Keratinocyte (primary cell): Measurements from ENCODE around the gene QTRT2.

Source experiments
- EZH2 ChIP-seq: IDR thresholded peaks from one replicate; pipeline ENCODE4 v1.6.1; 2012; ENCODE audit warnings: inconsistent platforms, mild to moderate bottlenecking, low read length, moderate library complexity
- TF ChIP-seq, protein P1 (sequence below), 3 experiments: IDR thresholded peaks in 1 of 3; conservative IDR thresholded peaks in 1 of 3; optimal IDR thresholded peaks in 1 of 3; 2 replicates in 2 of 3; 3 replicates in 1 of 3; pipeline versions ENCODE3 to v1.5.1; 2011; ENCODE audit warnings: low read length in 3 of 3, mild to moderate bottlenecking in 3 of 3, moderate library complexity in 2 of 3, control low read depth in 1 of 3, inconsistent platforms in 1 of 3; ENCODE audit not compliant: insufficient read depth in 2 of 3; ENCODE audit errors: extremely low read depth in 1 of 3

DNA sequence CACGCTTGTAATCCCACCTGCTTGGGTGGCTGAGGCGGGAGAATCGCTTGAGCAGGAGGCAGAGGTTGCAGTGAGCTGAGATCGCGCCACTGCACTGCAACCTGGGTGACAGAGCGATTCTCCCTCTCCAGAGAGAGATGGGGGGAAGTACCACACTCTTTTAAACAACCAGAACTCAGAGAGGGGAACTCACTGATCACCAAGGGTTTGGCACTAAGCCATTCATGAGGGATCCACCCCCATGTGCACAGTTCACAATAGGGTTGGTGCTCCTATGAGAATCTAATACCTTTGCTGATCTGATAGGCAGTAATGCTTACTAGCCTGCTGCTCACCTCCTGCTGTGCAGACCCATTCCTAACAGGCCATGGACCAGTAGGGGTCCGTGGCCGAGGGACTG is 51.6 kb downstream of the QTRT2 start:
- TF ChIP-seq, protein P1, sequence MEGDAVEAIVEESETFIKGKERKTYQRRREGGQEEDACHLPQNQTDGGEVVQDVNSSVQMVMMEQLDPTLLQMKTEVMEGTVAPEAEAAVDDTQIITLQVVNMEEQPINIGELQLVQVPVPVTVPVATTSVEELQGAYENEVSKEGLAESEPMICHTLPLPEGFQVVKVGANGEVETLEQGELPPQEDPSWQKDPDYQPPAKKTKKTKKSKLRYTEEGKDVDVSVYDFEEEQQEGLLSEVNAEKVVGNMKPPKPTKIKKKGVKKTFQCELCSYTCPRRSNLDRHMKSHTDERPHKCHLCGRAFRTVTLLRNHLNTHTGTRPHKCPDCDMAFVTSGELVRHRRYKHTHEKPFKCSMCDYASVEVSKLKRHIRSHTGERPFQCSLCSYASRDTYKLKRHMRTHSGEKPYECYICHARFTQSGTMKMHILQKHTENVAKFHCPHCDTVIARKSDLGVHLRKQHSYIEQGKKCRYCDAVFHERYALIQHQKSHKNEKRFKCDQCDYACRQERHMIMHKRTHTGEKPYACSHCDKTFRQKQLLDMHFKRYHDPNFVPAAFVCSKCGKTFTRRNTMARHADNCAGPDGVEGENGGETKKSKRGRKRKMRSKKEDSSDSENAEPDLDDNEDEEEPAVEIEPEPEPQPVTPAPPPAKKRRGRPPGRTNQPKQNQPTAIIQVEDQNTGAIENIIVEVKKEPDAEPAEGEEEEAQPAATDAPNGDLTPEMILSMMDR (optimal IDR thresholded peaks at IDR 0.05 in 1 of 3, IDR thresholded peaks at IDR 0.05 in 1 of 3, conservative IDR thresholded peaks at IDR 0.05 in 1 of 3; ENCODE audit: extremely low read depth in 1 of 3, insufficient read depth in 2 of 3, low read length in 3 of 3), result no peak
- TF ChIP-seq EZH2, result no peak
